ENCODE results near the gene SNAI1.

DNA sequence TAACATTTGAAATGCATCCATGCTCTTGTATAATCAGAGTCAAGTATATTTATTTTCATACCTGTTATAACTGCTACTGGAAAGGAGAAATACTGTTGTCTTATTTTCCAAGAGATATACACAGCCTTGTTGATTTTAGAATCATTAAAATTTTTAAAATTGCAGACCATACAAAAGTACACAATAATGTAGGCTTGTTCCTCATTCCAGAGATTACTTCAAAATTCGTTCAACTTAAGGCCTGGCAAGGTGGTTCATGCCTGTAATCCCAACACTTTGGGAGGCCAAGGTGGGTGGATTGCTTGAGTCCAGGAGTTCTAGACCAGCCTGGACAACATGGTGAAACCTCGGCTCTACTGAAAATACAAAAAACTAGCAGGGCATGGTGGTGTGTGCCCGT is 40.5 kb upstream of the SNAI1 start:
- TF ChIP-seq CTCF (IDR thresholded peaks at IDR 0.05) (no peak), POLR2A (IDR thresholded peaks at IDR 0.05; ENCODE audit: low read depth) (no peak), EP300 (IDR thresholded peaks at IDR 0.05) (no peak)
